Type B pancreatic cell (in vitro differentiated cells): Measurements from ENCODE around the gene LRRC57. TPM values are rescaled to one million over a fixed set of nuclear protein-coding genes. Genes with fewer than 3 reads are reported as not detected.

ENCODE experiments used
- DNase-seq: peaks from one replicate; pipeline ENCODE4 v3.0.0; 2021; ENCODE audit warnings: mixed read lengths; ENCODE audit not compliant: unreplicated experiment; ENCODE audit errors: extremely low spot score
- H3K27ac Mint-ChIP-seq: 2 replicates; pipeline ENCODE4 v1.8.0; 2021; ENCODE audit warnings: mild to moderate bottlenecking, mixed read lengths
- H3K27me3 Mint-ChIP-seq: 2 replicates; pipeline ENCODE4 v1.8.0; 2021; ENCODE audit warnings: mixed read lengths
- H3K36me3 Mint-ChIP-seq: 2 replicates; pipeline ENCODE4 v1.8.0; 2021; ENCODE audit warnings: mixed read lengths
- H3K4me1 Mint-ChIP-seq: one replicate; pipeline ENCODE4 v1.8.0; 2021; ENCODE audit warnings: mixed read lengths; ENCODE audit not compliant: unreplicated experiment
- H3K4me3 Mint-ChIP-seq: 2 replicates; pipeline ENCODE4 v1.8.0; 2021; ENCODE audit warnings: mild to moderate bottlenecking, mixed read lengths
- H3K9me3 Mint-ChIP-seq: 2 replicates; pipeline ENCODE4 v1.8.0; 2021; ENCODE audit warnings: mixed read lengths
- CTCF ChIP-seq: fragments of 200-600 bp; sonication (generic); conservative IDR thresholded peaks from 2 replicates; pipeline ENCODE4 v1.5.0; 2021; ENCODE audit warnings: antibody characterized with exemption, mild to moderate bottlenecking
- total RNA-seq: library from RNA; stranded (reverse); gene quantifications from 2 replicates; pipeline ENCODE4 v1.2.1, GENCODE V29; 2021; ENCODE audit warnings: low replicate concordance

The LRRC57 gene
- total RNA-seq, 1 donor from 2014 or later = 29.0 TPM

GRCh38 chr15:42490291-42490670 is 58.3 kb downstream of the LRRC57 start:
- TF ChIP-seq CTCF = no peak
- H3K4me3 Mint-ChIP-seq = peak overlapping the region; percentile 95
- peaks cover 7% of the 10 kb centered on the region for H3K36me3 Mint-ChIP-seq
- no peaks in the 10 kb centered on the region for H3K27me3 Mint-ChIP-seq
- no peaks in the 10 kb centered on the region for H3K9me3 Mint-ChIP-seq
- peak overlapping the region; percentile 100 for H3K27ac Mint-ChIP-seq
- DNase-seq = no peak
- peaks cover 17% of the 10 kb centered on the region for H3K4me1 Mint-ChIP-seq

Other genes starting within 250 kb of the LRRC57 start
- 10.6 and 12.3 TPM in 2 replicates for gene CAPN3, start 189.3 kb downstream of the LRRC57 start, total RNA-seq
- 44.5 and 52.4 TPM in 2 replicates for gene ZNF106, start 57.7 kb downstream of the LRRC57 start, total RNA-seq
- gene SNAP23, start 53.2 kb downstream of the LRRC57 start, total RNA-seq = 62.8 and 68.4 TPM in 2 replicates
- 17.3 and 23.2 TPM in 2 replicates for gene HAUS2, start within 50 bp of the LRRC57 start, total RNA-seq
- gene STARD9, start 26.8 kb upstream of the LRRC57 start, total RNA-seq = 1.2 and 13.7 TPM in 2 replicates
- gene CDAN1, start 188.3 kb upstream of the LRRC57 start, total RNA-seq = 25.8 and 37.2 TPM in 2 replicates